RWPE2 (cell line): ENCODE results near the gene GNG12.

Experiments used
- ATAC-seq: fragments of 200-7000 bp; cut with Tn5 transposase; 3 replicates; pipeline ENCODE4 v1.9.1; 2021; ENCODE audit warnings: low read depth
- DNase-seq: peaks from one replicate; pipeline ENCODE4 v3.0.0-alpha.2; 2020; ENCODE audit warnings: low spot score
- H3K27ac ChIP-seq: fragments of 450-650 bp; 2 replicates; pipeline ENCODE4 v1.5.1; 2017; ENCODE audit warnings: mild to moderate bottlenecking; ENCODE audit not compliant: poor library complexity, severe bottlenecking
- H3K27me3 ChIP-seq: fragments of 250-450 bp; sonication (Bioruptor Pico); 2 replicates; pipeline ENCODE4 v1.5.1; 2021; ENCODE audit warnings: mild to moderate bottlenecking, moderate library complexity; ENCODE audit not compliant: insufficient read depth, poor library complexity, severe bottlenecking
- H3K36me3 ChIP-seq: fragments of 250-450 bp; sonication (Bioruptor Pico); 2 replicates; pipeline ENCODE4 v1.5.1; 2020; ENCODE audit warnings: low read depth, mild to moderate bottlenecking, moderate library complexity
- H3K4me1 ChIP-seq: fragments of 250-450 bp; sonication (Bioruptor Pico); 2 replicates; pipeline ENCODE4 v1.5.1; 2021; ENCODE audit warnings: mild to moderate bottlenecking, moderate library complexity; ENCODE audit not compliant: insufficient read depth, poor library complexity, severe bottlenecking
- H3K4me3 ChIP-seq: fragments of 250-450 bp; sonication (Bioruptor Pico); 2 replicates; pipeline ENCODE4 v1.5.1; 2021; ENCODE audit warnings: mild to moderate bottlenecking, moderate library complexity; ENCODE audit not compliant: severe bottlenecking
- H3K9me3 ChIP-seq: fragments of 250-450 bp; sonication (Bioruptor Pico); 2 replicates; pipeline ENCODE4 v1.5.1; 2021; ENCODE audit warnings: mild to moderate bottlenecking, moderate library complexity; ENCODE audit not compliant: severe bottlenecking
- CTCF ChIP-seq: fragments of 450-650 bp; IDR thresholded peaks from one replicate; pipeline ENCODE4 v1.5.1; 2017; ENCODE audit warnings: mild to moderate bottlenecking, moderate library complexity; ENCODE audit not compliant: poor library complexity, severe bottlenecking

The GNG12 gene

GRCh38 chr1:67833602-67833940, 304 bp upstream of the GNG12 start:
- peak overlapping the region; percentile 76 for H3K4me3 ChIP-seq
- peak overlapping the region; percentile 90 for H3K27ac ChIP-seq
- H3K9me3 ChIP-seq: no peaks in the 10 kb centered on the region
- ATAC-seq (no peak; the same call in 2 of the 3 replicates), DNase-seq (no peak)
- no peaks in the 10 kb centered on the region for H3K27me3 ChIP-seq
- peaks cover 27% of the 10 kb centered on the region for H3K4me1 ChIP-seq
- TF ChIP-seq CTCF: no peak
- peaks cover 7% of the 10 kb centered on the region for H3K36me3 ChIP-seq

- ATAC-seq (peak; percentile 57), DNase-seq (peak; percentile 62)
- Histone ChIP-seq H3K4me1 (peaks cover 19% of the 10 kb centered on the region), H3K36me3 (peaks cover 11% of the 10 kb centered on the region), H3K27ac (peak overlapping the region; percentile 90), H3K4me3 (peak overlapping the region; percentile 76), H3K27me3 (no peaks in the 10 kb centered on the region), H3K9me3 (no peaks in the 10 kb centered on the region)
- no peak for TF ChIP-seq CTCF
These were observed 1.3 kb downstream of the GNG12 start for GRCh38 chr1:67831850-67832513.

- Histone ChIP-seq H3K27me3 (no peaks in the 10 kb centered on the region), H3K4me1 (peaks cover 11% of the 10 kb centered on the region), H3K27ac (peak overlapping the region; percentile 90), H3K9me3 (no peaks in the 10 kb centered on the region), H3K36me3 (peaks cover 11% of the 10 kb centered on the region), H3K4me3 (peak overlapping the region; percentile 76)
- ATAC-seq (no peak), DNase-seq (no peak)
- TF ChIP-seq CTCF: no peak
These were observed 2.1 kb downstream of the GNG12 start for GRCh38 chr1:67830928-67831830.

GRCh38 chr1:67830226-67830625, 3.0 kb downstream of the GNG12 start:
- Histone ChIP-seq H3K27ac (peak overlapping the region; percentile 90), H3K9me3 (no peaks in the 10 kb centered on the region), H3K4me1 (peaks cover 9% of the 10 kb centered on the region), H3K27me3 (no peaks in the 10 kb centered on the region), H3K36me3 (peaks cover 11% of the 10 kb centered on the region), H3K4me3 (no peak overlapping the region)
- ATAC-seq (peak; percentile 25; the same call in 2 of the 3 replicates), DNase-seq (no peak)
- no peak for TF ChIP-seq CTCF

- no peak for TF ChIP-seq CTCF
- Histone ChIP-seq H3K4me3 (no peak overlapping the region), H3K27me3 (no peaks in the 10 kb centered on the region), H3K36me3 (peaks cover 11% of the 10 kb centered on the region), H3K27ac (no peak overlapping the region), H3K4me1 (peaks cover 9% of the 10 kb centered on the region), H3K9me3 (no peaks in the 10 kb centered on the region)
- DNase-seq: no peak
- ATAC-seq: no peak
These were observed 5.6 kb downstream of the GNG12 start for GRCh38 chr1:67827688-67828087.
